Mesendoderm (in vitro differentiated cells): Measurements from ENCODE around the gene GLDC.

Experiments
- DNase-seq: peaks from one replicate; pipeline ENCODE4 v3.0.0; 2013
- H2AK5ac ChIP-seq: 2 replicates; pipeline ENCODE4 v1.6.1; 2013; ENCODE audit warnings: low read length, inconsistent platforms
- H2BK120ac ChIP-seq: 2 replicates; pipeline ENCODE4 v1.6.1; 2013; ENCODE audit warnings: low read depth, mild to moderate bottlenecking, low read length, moderate library complexity, mixed read lengths
- H2BK15ac ChIP-seq: replicated peaks from 2 replicates; pipeline ENCODE4 v1.6.1; 2013; ENCODE audit warnings: low read depth, mild to moderate bottlenecking, moderate library complexity
- H2BK5ac ChIP-seq: 2 replicates; pipeline ENCODE4 v1.6.1; 2013; ENCODE audit warnings: low read length, inconsistent platforms
- H3K18ac ChIP-seq: 2 replicates; pipeline ENCODE4 v1.6.1; 2013; ENCODE audit warnings: mild to moderate bottlenecking, low read length, mixed read lengths
- H3K23ac ChIP-seq: one replicate; pipeline ENCODE4 v1.6.1; 2013; ENCODE audit warnings: low read length
- H3K27ac ChIP-seq: 2 replicates; pipeline ENCODE4 v1.5.1; 2013; ENCODE audit warnings: low read depth, mild to moderate bottlenecking, inconsistent platforms, low read length, moderate library complexity
- H3K27me3 ChIP-seq: 2 replicates; pipeline ENCODE4 v1.6.1; 2013; ENCODE audit warnings: low read length, control low read depth, mild to moderate bottlenecking, inconsistent platforms; ENCODE audit not compliant: insufficient read depth, poor library complexity
- H3K36me3 ChIP-seq: 2 replicates; pipeline ENCODE4 v1.6.1; 2013; ENCODE audit warnings: low read length, inconsistent platforms; ENCODE audit not compliant: control insufficient read depth, insufficient read depth
- H3K4ac ChIP-seq: one replicate; pipeline ENCODE4 v1.6.1; 2013; ENCODE audit warnings: low read depth, mild to moderate bottlenecking, low read length, moderate library complexity
- H3K4me1 ChIP-seq: 2 replicates; pipeline ENCODE4 v1.6.1; 2013; ENCODE audit warnings: low read depth, low read length, inconsistent platforms; ENCODE audit not compliant: control insufficient read depth
- H3K4me2 ChIP-seq: 2 replicates; pipeline ENCODE4 v1.6.1; 2013; ENCODE audit warnings: low read length
- H3K4me3 ChIP-seq: 2 replicates; pipeline ENCODE4 v1.5.1; 2013; ENCODE audit warnings: mild to moderate bottlenecking, low read length
- H3K56ac ChIP-seq: one replicate; pipeline ENCODE4 v1.6.1; 2013; ENCODE audit warnings: low read length
- H3K79me1 ChIP-seq: 2 replicates; pipeline ENCODE4 v1.6.1; 2013; ENCODE audit warnings: low read length, inconsistent platforms
- H3K79me2 ChIP-seq: 2 replicates; pipeline ENCODE4 v1.6.1; 2013; ENCODE audit warnings: mild to moderate bottlenecking, low read length; ENCODE audit not compliant: control insufficient read depth, insufficient read depth
- H3K9ac ChIP-seq: 2 replicates; pipeline ENCODE4 v1.6.1; 2013; ENCODE audit warnings: low read length, inconsistent platforms
- H4K5ac ChIP-seq: one replicate; pipeline ENCODE4 v1.6.1; 2013; ENCODE audit warnings: low read length
- H4K8ac ChIP-seq: one replicate; pipeline ENCODE4 v1.6.1; 2013; ENCODE audit warnings: low read depth, mild to moderate bottlenecking, control low read depth, low read length, moderate library complexity
- WGBS: extraction: QIAGEN DNeasy Blood & Tissue Kit; methylation state at CpG from one replicate; pipeline ENCODE4 v1.1.7; 2013; ENCODE audit warnings: low lambda C conversion rate, missing lambda C conversion rate; ENCODE audit not compliant: insufficient coverage; ENCODE audit errors: extremely low coverage; 5-methylcytosine and 5-hydroxymethylcytosine counted together

GLDC gene

GRCh38 chr9:6687180-6687579, 41.7 kb upstream of the GLDC start:
- H4K8ac ChIP-seq = no peak overlapping the region
- H3K79me1 ChIP-seq = peaks cover 1% of the 10 kb centered on the region
- no peak overlapping the region for H3K9ac ChIP-seq
- no peaks in the 10 kb centered on the region for H3K36me3 ChIP-seq
- no peak overlapping the region for H4K5ac ChIP-seq
- H3K27ac ChIP-seq = no peak overlapping the region
- H3K4me1 ChIP-seq = no peaks in the 10 kb centered on the region
- H3K27me3 ChIP-seq = no peaks in the 10 kb centered on the region
- no peak overlapping the region for H2AK5ac ChIP-seq
- no peak overlapping the region for H2BK5ac ChIP-seq
- no peak overlapping the region for H3K18ac ChIP-seq
- H3K4me3 ChIP-seq = no peak overlapping the region
- no peak overlapping the region for H3K23ac ChIP-seq
- no peak overlapping the region for H3K56ac ChIP-seq
- DNase-seq = no peak
- no peak overlapping the region for H2BK120ac ChIP-seq
- no peak overlapping the region for H3K4ac ChIP-seq
- no peak overlapping the region for H3K4me2 ChIP-seq
- H2BK15ac ChIP-seq = no peak overlapping the region
- H3K79me2 ChIP-seq = peaks cover 2% of the 10 kb centered on the region
- no CpG with 5 or more reads among the region's 4 CpGs for WGBS

GRCh38 chr9:6686396-6686795, 40.9 kb upstream of the GLDC start:
- Histone ChIP-seq H2AK5ac (no peak overlapping the region), H3K4me2 (no peak overlapping the region), H3K56ac (no peak overlapping the region), H2BK5ac (no peak overlapping the region), H3K79me2 (peaks cover 2% of the 10 kb centered on the region), H4K5ac (no peak overlapping the region), H3K4me3 (no peak overlapping the region), H3K23ac (no peak overlapping the region), H3K36me3 (no peaks in the 10 kb centered on the region), H2BK15ac (no peak overlapping the region), H3K79me1 (peaks cover 1% of the 10 kb centered on the region), H3K4me1 (no peaks in the 10 kb centered on the region), H2BK120ac (no peak overlapping the region), H4K8ac (no peak overlapping the region), H3K27me3 (no peaks in the 10 kb centered on the region), H3K27ac (no peak overlapping the region), H3K4ac (no peak overlapping the region), H3K18ac (no peak overlapping the region), H3K9ac (no peak overlapping the region)
- peak; percentile 25 for DNase-seq
- no CpG with 5 or more reads among the region's 3 CpGs for WGBS

- WGBS = no CpG with 5 or more reads among the region's 15 CpGs
- Histone ChIP-seq H2BK15ac (no peak overlapping the region), H3K23ac (no peak overlapping the region)
Observed at GRCh38 chr9:6681957-6682501, 36.5 kb upstream of the GLDC start.

GRCh38 chr9:6681147-6681956, 35.8 kb upstream of the GLDC start:
- no peak overlapping the region for H2AK5ac ChIP-seq
- H3K4me2 ChIP-seq = peak overlapping the region; percentile 59
- peak overlapping the region; percentile 80 for H3K9ac ChIP-seq
- H3K27ac ChIP-seq = peak overlapping the region; percentile 96
- peak overlapping the region; percentile 68 for H4K8ac ChIP-seq
- H3K36me3 ChIP-seq = no peaks in the 10 kb centered on the region
- peak; percentile 98 for DNase-seq
- peak overlapping the region; percentile 91 for H3K18ac ChIP-seq
- H3K4me1 ChIP-seq = no peaks in the 10 kb centered on the region
- H3K4me3 ChIP-seq = peak overlapping the region; percentile 42
- H3K56ac ChIP-seq = peak overlapping the region; percentile 92
- peak overlapping the region; percentile 68 for H2BK5ac ChIP-seq
- H3K27me3 ChIP-seq = no peaks in the 10 kb centered on the region
- peaks cover 2% of the 10 kb centered on the region for H3K79me2 ChIP-seq
- H2BK15ac ChIP-seq = no peak overlapping the region
- no peak overlapping the region for H4K5ac ChIP-seq
- no peak overlapping the region for H3K23ac ChIP-seq
- no peak overlapping the region for H2BK120ac ChIP-seq
- WGBS = no CpG with 5 or more reads among the region's 72 CpGs
- peak overlapping the region; percentile 77 for H3K4ac ChIP-seq
- H3K79me1 ChIP-seq = peaks cover 1% of the 10 kb centered on the region

More at GRCh38 chr9:6681957-6682501, 36.5 kb upstream of the GLDC start:
- H3K4me1 ChIP-seq = no peaks in the 10 kb centered on the region
- H3K79me2 ChIP-seq = peaks cover 2% of the 10 kb centered on the region
- H3K36me3 ChIP-seq = no peaks in the 10 kb centered on the region
- no peak overlapping the region for H2AK5ac ChIP-seq
- peak overlapping the region; percentile 92 for H3K56ac ChIP-seq
- no peak overlapping the region for H2BK120ac ChIP-seq
- H3K4me3 ChIP-seq = peak overlapping the region; percentile 42
- no peak for DNase-seq
- H4K5ac ChIP-seq = no peak overlapping the region
- H3K4ac ChIP-seq = peak overlapping the region; percentile 77
- no peaks in the 10 kb centered on the region for H3K27me3 ChIP-seq
- H3K79me1 ChIP-seq = peaks cover 1% of the 10 kb centered on the region
- peak overlapping the region; percentile 91 for H3K18ac ChIP-seq
- H4K8ac ChIP-seq = peak overlapping the region; percentile 97
- H3K9ac ChIP-seq = peak overlapping the region; percentile 80
- peak overlapping the region; percentile 39 for H3K4me2 ChIP-seq
- H3K27ac ChIP-seq = peak overlapping the region; percentile 96
- peak overlapping the region; percentile 43 for H2BK5ac ChIP-seq

GRCh38 chr9:6680797-6681146, 35.2 kb upstream of the GLDC start:
- Histone ChIP-seq H3K36me3 (no peaks in the 10 kb centered on the region), H3K79me2 (peaks cover 2% of the 10 kb centered on the region), H2BK120ac (no peak overlapping the region), H2BK15ac (no peak overlapping the region), H3K4me1 (no peaks in the 10 kb centered on the region), H3K56ac (peak overlapping the region; percentile 88), H3K27me3 (no peaks in the 10 kb centered on the region), H3K4me2 (peak overlapping the region; percentile 59), H2BK5ac (no peak overlapping the region), H4K5ac (no peak overlapping the region), H4K8ac (peak overlapping the region; percentile 87), H3K9ac (peak overlapping the region; percentile 76), H2AK5ac (no peak overlapping the region), H3K4me3 (peak overlapping the region; percentile 12), H3K79me1 (peaks cover 1% of the 10 kb centered on the region), H3K18ac (peak overlapping the region; percentile 63), H3K4ac (peak overlapping the region; percentile 46), H3K23ac (no peak overlapping the region), H3K27ac (peak overlapping the region; percentile 88)
- DNase-seq = no peak
- no CpG with 5 or more reads among the region's 26 CpGs for WGBS
